Effector memory CD8-positive, alpha-beta T cell (primary cell): ENCODE data around the gene TTC28.
"Not testable (repeated sequence)": the region's sequence is repeated elsewhere in the genome, so short reads cannot be mapped to it uniquely, and the experiment has no call there.

ENCODE experiments used
- ATAC-seq: fragments of 150-1000 bp; cut with Tn5 transposase; replicated peaks from 2 replicates; pipeline ENCODE4 v1.10.0; 2021; ENCODE audit warnings: mild to moderate bottlenecking, moderate library complexity
- DNase-seq, 3 experiments: peaks; one replicate each; pipeline ENCODE4 v3.0.0; 2021
- H3K27ac Mint-ChIP-seq, 2 donors: one replicate each; pipeline ENCODE4 v1.8.0; 2022; ENCODE audit warnings: mild to moderate bottlenecking in 2 of 2, mixed read lengths in 2 of 2, moderate library complexity in 2 of 2
- H3K27me3 Mint-ChIP-seq, 2 donors: one replicate each; pipeline ENCODE4 v1.8.0; 2022; ENCODE audit warnings: mixed read lengths in 2 of 2
- H3K36me3 Mint-ChIP-seq: one replicate; pipeline ENCODE4 v1.8.0; 2022; ENCODE audit warnings: mild to moderate bottlenecking, moderate library complexity, mixed read lengths; ENCODE audit not compliant: insufficient read depth
- H3K4me1 Mint-ChIP-seq, 2 donors: one replicate each; pipeline ENCODE4 v1.8.0; 2022; ENCODE audit warnings: low read depth in 2 of 2, mixed read lengths in 2 of 2
- H3K4me3 Mint-ChIP-seq, 2 donors: one replicate each; pipeline ENCODE4 v1.8.0; 2022; ENCODE audit warnings: mild to moderate bottlenecking in 2 of 2, mixed read lengths in 2 of 2, moderate library complexity in 2 of 2
- H3K9me3 Mint-ChIP-seq, 2 donors: one replicate each; pipeline ENCODE4 v1.8.0; 2022; ENCODE audit warnings: mixed read lengths in 2 of 2

TTC28 gene

DNA sequence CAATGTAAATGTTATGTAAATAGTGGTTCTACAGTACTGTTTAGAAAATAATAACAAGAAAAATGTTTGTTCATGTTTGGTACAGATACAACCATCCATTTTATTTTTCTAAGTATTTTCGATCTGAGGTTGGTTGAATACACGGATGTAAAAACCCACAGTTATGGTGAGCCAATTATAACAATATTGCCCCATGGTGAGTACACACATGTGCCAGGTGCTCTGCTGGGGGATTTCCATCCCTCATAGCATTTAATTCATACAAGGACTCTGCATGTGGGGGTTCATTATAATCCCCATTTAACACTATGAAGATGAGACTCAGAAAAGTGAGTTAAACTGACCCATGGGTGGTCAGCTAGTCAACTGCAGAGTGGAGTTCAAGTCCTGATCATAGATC is 23.3 kb upstream of the TTC28 start:
- no peaks in the 10 kb centered on the region for H3K27me3 Mint-ChIP-seq
- H3K36me3 Mint-ChIP-seq, result peaks cover 22% of the 10 kb centered on the region
- H3K4me1 Mint-ChIP-seq, result no peaks in the 10 kb centered on the region
- no peak overlapping the region for H3K4me3 Mint-ChIP-seq
- ATAC-seq, result no peak
- DNase-seq, result no peak
- H3K9me3 Mint-ChIP-seq, result no peaks in the 10 kb centered on the region
- no peak overlapping the region for H3K27ac Mint-ChIP-seq

DNA sequence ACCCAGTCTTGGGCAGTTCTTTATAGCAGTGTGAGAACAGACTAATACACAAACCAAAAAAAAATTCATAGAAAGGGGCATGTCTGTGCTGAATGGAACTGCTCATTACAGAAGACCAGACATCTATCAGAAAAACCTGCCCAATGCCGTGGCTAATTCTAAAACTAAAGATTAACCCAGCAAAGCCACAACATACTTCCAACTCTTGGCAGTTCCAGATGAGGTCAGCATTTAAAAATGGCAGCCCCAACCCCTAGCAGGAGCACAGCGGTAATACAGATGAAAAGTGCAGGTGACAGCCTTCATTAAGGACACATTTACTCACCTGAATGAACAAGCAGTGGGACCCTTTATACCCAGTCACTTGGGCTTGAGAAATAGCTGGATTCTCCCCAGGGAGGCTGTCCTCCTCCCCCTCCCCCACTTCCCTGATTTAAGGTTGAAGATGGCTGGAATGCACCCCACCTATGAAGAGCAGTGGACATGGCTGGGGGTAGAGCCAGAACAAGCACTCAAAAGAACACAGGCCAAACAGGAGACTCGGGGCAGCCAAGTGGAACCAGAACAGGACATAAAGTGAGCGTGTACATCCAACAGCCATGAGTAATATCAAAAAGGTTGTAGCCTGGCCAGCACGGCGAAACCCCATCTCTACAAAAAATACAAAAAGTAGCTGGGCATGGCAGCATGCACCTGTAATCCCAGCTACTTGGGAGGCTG is 13.6 kb upstream of the TTC28 start:
- not testable (repeated sequence) for DNase-seq, H3K4me1 Mint-ChIP-seq, H3K4me3 Mint-ChIP-seq, ATAC-seq, H3K36me3 Mint-ChIP-seq, H3K27me3 Mint-ChIP-seq, H3K9me3 Mint-ChIP-seq
- H3K27ac Mint-ChIP-seq, result peak overlapping the region in 1 of 2 donors; percentile 13

DNA sequence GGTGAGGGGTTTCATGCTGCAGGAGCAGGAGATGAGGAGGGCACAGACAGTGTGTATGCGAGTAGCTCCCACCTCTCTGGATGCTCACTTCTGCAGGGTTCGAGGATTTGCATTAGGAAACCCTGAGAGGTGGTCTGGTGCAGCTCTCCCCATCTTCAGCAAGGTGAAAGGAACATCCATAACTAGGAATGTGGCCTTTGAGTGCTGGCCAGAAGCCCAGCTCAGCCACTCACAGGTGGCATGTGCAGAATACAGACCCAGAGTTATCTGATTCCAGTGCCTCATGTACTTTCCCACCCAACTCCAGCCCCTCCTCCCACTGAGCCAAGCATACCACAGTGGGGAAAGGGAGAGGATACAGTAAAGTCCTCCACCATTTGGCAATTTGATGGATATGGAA is 10.2 kb upstream of the TTC28 start:
- DNase-seq, H3K9me3 Mint-ChIP-seq, H3K27ac Mint-ChIP-seq, H3K4me1 Mint-ChIP-seq, H3K36me3 Mint-ChIP-seq, H3K4me3 Mint-ChIP-seq, ATAC-seq, H3K27me3 Mint-ChIP-seq: not testable (repeated sequence)

DNA sequence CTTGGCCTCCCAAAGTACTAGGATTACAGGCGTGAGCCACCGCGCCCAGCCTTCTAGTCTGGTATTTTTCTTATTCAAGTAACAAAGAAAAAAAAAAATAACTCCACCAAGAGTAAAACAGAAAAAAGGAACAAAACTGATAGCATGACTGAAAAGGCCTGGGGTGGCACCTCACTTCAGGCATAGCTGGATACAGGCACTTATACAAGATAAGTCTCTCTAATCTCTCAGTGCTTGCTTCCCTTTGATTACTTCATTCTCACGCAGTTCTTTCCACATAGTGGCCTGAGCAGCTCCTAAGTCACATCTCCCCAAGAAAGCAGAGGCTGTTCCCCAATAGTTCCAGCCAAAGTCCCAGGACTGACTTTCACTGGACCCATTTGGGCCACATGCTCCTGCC is 3.3 kb upstream of the TTC28 start:
- not testable (repeated sequence) for DNase-seq, H3K4me3 Mint-ChIP-seq, H3K36me3 Mint-ChIP-seq, H3K9me3 Mint-ChIP-seq, H3K27ac Mint-ChIP-seq, ATAC-seq
- Mint-ChIP-seq H3K4me1 (peaks cover 7 to 13% of the 10 kb centered on the region in 2 donors), H3K27me3 (peaks cover 19 to 25% of the 10 kb centered on the region in 2 donors)

DNA sequence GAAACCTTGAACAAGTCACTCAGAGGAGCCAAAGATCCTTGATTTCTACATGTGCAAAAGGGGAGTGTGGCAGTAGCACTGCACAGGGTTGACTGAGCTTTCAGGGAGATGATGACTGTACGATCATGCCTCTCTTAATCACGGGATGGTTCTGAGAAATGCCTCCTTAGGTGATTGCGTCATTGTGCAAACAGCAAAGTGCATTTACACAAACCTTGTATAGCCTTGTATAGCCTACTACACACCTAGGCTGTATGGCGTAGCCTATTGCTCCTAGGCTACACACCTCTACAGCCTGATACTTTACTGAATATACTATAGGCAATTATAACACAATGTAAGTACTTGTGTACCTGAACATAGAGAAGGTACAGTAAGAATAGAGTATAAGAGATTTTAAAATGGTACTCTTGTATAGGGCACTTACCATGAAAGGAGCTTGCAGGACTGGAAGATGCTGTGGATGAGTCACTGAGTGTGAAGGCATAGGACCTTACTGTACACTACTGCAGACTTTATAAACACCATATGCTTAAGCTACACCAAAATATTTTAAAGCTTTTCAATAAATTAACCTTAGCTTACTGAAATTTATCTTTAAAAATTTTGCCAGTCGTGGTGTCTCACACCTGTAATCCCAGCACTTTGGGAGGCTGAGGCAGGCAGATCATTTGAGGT is 1.3 kb upstream of the TTC28 start:
- peak overlapping the region in 1 of 2 donors; percentile 49 for H3K27ac Mint-ChIP-seq
- H3K27me3 Mint-ChIP-seq, result peaks cover 21 to 28% of the 10 kb centered on the region in 2 donors
- peaks cover 7 to 11% of the 10 kb centered on the region in 2 donors for H3K4me1 Mint-ChIP-seq
- H3K4me3 Mint-ChIP-seq, result peak overlapping the region; percentile 86 to 92
- not testable (repeated sequence) for H3K36me3 Mint-ChIP-seq, ATAC-seq, DNase-seq, H3K9me3 Mint-ChIP-seq

GRCh38 chr22:28678778-28679610 is 646 bp downstream of the TTC28 start:
- not testable (repeated sequence) for ATAC-seq, H3K27ac Mint-ChIP-seq, H3K9me3 Mint-ChIP-seq, DNase-seq
- Mint-ChIP-seq H3K36me3 (peaks cover 17% of the 10 kb centered on the region), H3K27me3 (peaks cover 35 to 47% of the 10 kb centered on the region in 2 donors), H3K4me1 (peaks cover 13 to 17% of the 10 kb centered on the region in 2 donors), H3K4me3 (peak overlapping the region; percentile 67 to 86)

DNA sequence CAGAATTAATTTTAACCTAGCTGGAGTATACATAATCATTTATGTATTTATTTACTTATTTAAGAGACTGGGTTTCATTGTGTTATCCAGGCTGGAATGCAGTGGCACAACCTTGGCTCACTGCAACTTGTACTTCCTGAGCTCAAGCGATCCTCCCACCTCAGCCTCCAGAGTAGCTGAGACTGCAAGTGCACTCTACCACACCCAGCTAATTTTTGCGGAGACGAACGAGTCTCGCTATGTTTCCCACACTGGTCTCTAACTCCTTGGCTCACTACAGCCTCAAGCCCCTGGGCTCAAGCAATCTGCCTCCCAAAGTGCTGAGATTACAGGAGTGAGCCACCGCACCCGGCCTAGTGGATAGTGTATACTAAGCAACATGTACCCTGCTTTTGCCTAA is 1.5 kb downstream of the TTC28 start:
- peaks cover 21% of the 10 kb centered on the region for H3K36me3 Mint-ChIP-seq
- peaks cover 21 to 22% of the 10 kb centered on the region in 2 donors for H3K4me1 Mint-ChIP-seq
- H3K27me3 Mint-ChIP-seq, result peaks cover 42 to 56% of the 10 kb centered on the region in 2 donors
- ATAC-seq, H3K4me3 Mint-ChIP-seq, H3K9me3 Mint-ChIP-seq, DNase-seq, H3K27ac Mint-ChIP-seq: not testable (repeated sequence)

GRCh38 chr22:28674121-28674563 is 5.5 kb downstream of the TTC28 start:
- peak overlapping the region; percentile 79 to 84 for H3K4me3 Mint-ChIP-seq
- DNase-seq, result peak; percentile 35 to 48 (median 40)

DNA sequence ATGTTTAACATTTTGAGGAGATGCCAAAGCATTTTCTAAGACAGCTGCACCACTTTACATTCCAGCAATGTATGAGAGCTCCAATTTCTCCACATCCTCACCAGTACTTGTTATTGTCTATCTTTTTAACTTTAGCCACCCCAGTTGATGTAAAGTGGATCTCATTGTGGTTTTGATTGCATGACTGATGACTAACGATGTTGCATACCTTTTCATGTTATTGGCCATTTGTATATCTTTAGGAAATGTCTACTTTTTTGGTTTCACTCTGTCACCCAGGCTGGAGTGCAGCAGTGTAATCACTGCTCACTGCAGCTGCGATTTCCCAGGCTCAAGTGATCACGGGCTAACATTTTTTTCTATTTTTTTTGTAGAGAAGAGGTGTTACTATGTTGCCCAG is 8.9 kb downstream of the TTC28 start:
- Mint-ChIP-seq H3K4me3 (no peak overlapping the region), H3K9me3 (peaks cover 0 to 2% of the 10 kb centered on the region in 2 donors), H3K36me3 (peaks cover 15% of the 10 kb centered on the region), H3K27ac (no peak overlapping the region), H3K4me1 (peaks cover 16 to 19% of the 10 kb centered on the region in 2 donors), H3K27me3 (peaks cover 41 to 45% of the 10 kb centered on the region in 2 donors)
- ATAC-seq (no peak), DNase-seq (no peak)

More at GRCh38 chr22:28674121-28674563, 5.5 kb downstream of the TTC28 start:
- H3K36me3 Mint-ChIP-seq, result peaks cover 15% of the 10 kb centered on the region
- peaks cover 0 to 2% of the 10 kb centered on the region in 2 donors for H3K9me3 Mint-ChIP-seq
- peaks cover 54 to 61% of the 10 kb centered on the region in 2 donors for H3K27me3 Mint-ChIP-seq
- H3K27ac Mint-ChIP-seq, result peak overlapping the region; percentile 97 to 99
- ATAC-seq, result peak; percentile 100
- H3K4me1 Mint-ChIP-seq, result peaks cover 21 to 22% of the 10 kb centered on the region in 2 donors

- DNase-seq (no peak), ATAC-seq (no peak)
- H3K9me3 Mint-ChIP-seq, result peaks cover 0 to 2% of the 10 kb centered on the region in 2 donors
- peaks cover 15% of the 10 kb centered on the region for H3K36me3 Mint-ChIP-seq
- H3K4me3 Mint-ChIP-seq, result no peak overlapping the region
- H3K27me3 Mint-ChIP-seq, result peaks cover 35 to 39% of the 10 kb centered on the region in 2 donors
- H3K4me1 Mint-ChIP-seq, result peaks cover 15 to 19% of the 10 kb centered on the region in 2 donors
- H3K27ac Mint-ChIP-seq, result no peak overlapping the region
These were observed 9.5 kb downstream of the TTC28 start for GRCh38 chr22:28670161-28670560.

- Mint-ChIP-seq H3K27ac (no peak overlapping the region), H3K9me3 (peaks cover 0 to 2% of the 10 kb centered on the region in 2 donors), H3K27me3 (peaks cover 31% of the 10 kb centered on the region in 2 donors), H3K4me3 (no peak overlapping the region), H3K36me3 (peaks cover 9% of the 10 kb centered on the region), H3K4me1 (peaks cover 13 to 17% of the 10 kb centered on the region in 2 donors)
- DNase-seq (no peak), ATAC-seq (no peak)
These were observed 10.3 kb downstream of the TTC28 start for GRCh38 chr22:28669387-28669786.

- DNase-seq, H3K27ac Mint-ChIP-seq, H3K27me3 Mint-ChIP-seq, H3K36me3 Mint-ChIP-seq, H3K4me1 Mint-ChIP-seq, ATAC-seq, H3K4me3 Mint-ChIP-seq, H3K9me3 Mint-ChIP-seq: not testable (repeated sequence)
These were observed 16.1 kb downstream of the TTC28 start for GRCh38 chr22:28663569-28663942.

DNA sequence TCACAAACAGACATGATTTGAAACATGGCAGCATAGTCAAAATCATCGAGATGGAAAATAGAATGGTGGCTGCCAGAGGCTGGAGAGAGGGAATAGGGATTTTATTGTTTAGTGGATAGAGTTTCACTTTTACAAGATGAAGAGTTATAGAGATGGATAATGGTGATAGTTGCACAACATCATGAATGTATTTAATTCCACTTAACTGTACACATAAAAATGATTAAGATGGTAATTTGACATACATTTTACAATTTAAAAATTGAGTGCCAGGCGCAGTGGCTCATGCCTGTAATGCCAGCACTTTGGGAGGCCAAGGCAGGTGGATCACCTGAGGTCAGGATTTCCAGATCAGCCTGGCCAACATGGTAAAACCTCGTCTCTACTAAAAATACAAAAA is 21.2 kb downstream of the TTC28 start:
- DNase-seq (no peak), ATAC-seq (no peak)
- Mint-ChIP-seq H3K36me3 (peaks cover 3% of the 10 kb centered on the region), H3K27me3 (peaks cover 25 to 29% of the 10 kb centered on the region in 2 donors), H3K27ac (no peak overlapping the region), H3K4me3 (no peak overlapping the region), H3K9me3 (no peaks in the 10 kb centered on the region), H3K4me1 (no peaks in the 10 kb centered on the region)
